GM06990 (cell line): Measurements from ENCODE around the gene FOXA3.
A peak's percentile ranks its signal among the peaks of the same experiment; 100 is the strongest.

ENCODE experiments used
- DNase-seq: peaks from one replicate; pipeline ENCODE4 v3.0.0-alpha.2; 2011; ENCODE audit not compliant: insufficient read length; ENCODE audit errors: extremely low read depth
- H3K27me3 ChIP-seq: replicated peaks from 2 replicates; pipeline ENCODE4 v1.6.0; 2011; ENCODE audit warnings: low read length; ENCODE audit not compliant: control insufficient read depth, insufficient read depth
- H3K36me3 ChIP-seq: 2 replicates; pipeline ENCODE4 v1.5.1; 2011; ENCODE audit warnings: low read length; ENCODE audit not compliant: control insufficient read depth, insufficient read depth
- H3K4me3 ChIP-seq: replicated peaks from 2 replicates; pipeline ENCODE4 v1.5.1; 2011; ENCODE audit warnings: low read depth, mild to moderate bottlenecking, control low read depth, low read length
- CTCF ChIP-seq: IDR thresholded peaks from 2 replicates; pipeline ENCODE4 v1.5.1; 2011; ENCODE audit warnings: low read length, control low read depth, mild to moderate bottlenecking, inconsistent platforms; ENCODE audit not compliant: insufficient read depth, poor library complexity, severe bottlenecking

Gene FOXA3

GRCh38 chr19:45854167-45854778 lies 9.9 kb upstream of the FOXA3 start:
- Histone ChIP-seq H3K27me3 (no peaks in the 10 kb centered on the region), H3K4me3 (no peak overlapping the region), H3K36me3 (peaks cover 30% of the 10 kb centered on the region)
- DNase-seq, result no peak
- TF ChIP-seq CTCF, result no peak

- no peak for DNase-seq
- peak overlapping the region; percentile 80 for H3K4me3 ChIP-seq
- peaks cover 3% of the 10 kb centered on the region for H3K27me3 ChIP-seq
These were observed 3.5 kb upstream of the FOXA3 start for GRCh38 chr19:45860359-45861259.

GRCh38 chr19:45862271-45862563 lies 1.9 kb upstream of the FOXA3 start:
- peaks cover 5% of the 10 kb centered on the region for H3K36me3 ChIP-seq
- H3K4me3 ChIP-seq, result peak overlapping the region; percentile 80
- peaks cover 3% of the 10 kb centered on the region for H3K27me3 ChIP-seq
- DNase-seq, result no peak
- TF ChIP-seq CTCF, result no peak

More at GRCh38 chr19:45860359-45861259, 3.5 kb upstream of the FOXA3 start:
- peaks cover 5% of the 10 kb centered on the region for H3K36me3 ChIP-seq
- TF ChIP-seq CTCF, result no peak

- Histone ChIP-seq H3K4me3 (peak within 1 kb of the TSS; percentile 80), H3K36me3 (peaks cover 5% of the 10 kb centered on the region), H3K27me3 (peaks cover 3% of the 10 kb centered on the region)
- DNase-seq, result peak; percentile 97
- TF ChIP-seq CTCF, result no peak
These were observed 1.4 kb upstream of the FOXA3 start, which contains the start of gene SYMPK for GRCh38 chr19:45862564-45863334. SYMPK (minus strand) TSS chr19:45863147; CDS start chr19:45854495, 8,652 bp downstream.

GRCh38 chr19:45863335-45863839 lies 739 bp upstream of the FOXA3 start:
- Histone ChIP-seq H3K4me3 (peak overlapping the region; percentile 61), H3K27me3 (peaks cover 3% of the 10 kb centered on the region), H3K36me3 (peaks cover 5% of the 10 kb centered on the region)
- no peak for TF ChIP-seq CTCF
- no peak for DNase-seq
